Measurements from ENCODE around the gene EAF2.

- TF ChIP-seq CTCF (conservative IDR thresholded peaks at IDR 0.05) (no peak), ZFX (IDR thresholded peaks at IDR 0.05) (no peak)
These were observed 17.2 kb downstream of the EAF2 start for GRCh38 chr3:121852256-121852655.

Data from C4-2B (cell line).